ENCODE measurements around the gene COX7B.

The COX7B gene

GRCh38 chrX:77945910-77946545, 46.8 kb downstream of the COX7B start:
- DNase-seq: no peak

GRCh38 chrX:77946571-77946970, 47.3 kb downstream of the COX7B start:
- no peak for DNase-seq

GRCh38 chrX:77949840-77950239, 50.6 kb downstream of the COX7B start:
- no peak for DNase-seq

- DNase-seq: no peak
Measured at GRCh38 chrX:77952173-77952572, 52.9 kb downstream of the COX7B start.

- no peak for DNase-seq
Measured at GRCh38 chrX:77953302-77953701, 54.0 kb downstream of the COX7B start.

GRCh38 chrX:77953708-77954107, 54.4 kb downstream of the COX7B start:
- DNase-seq: no peak
